ENCODE measurements around the gene NEDD4L. TPM values are rescaled to one million over a fixed set of nuclear protein-coding genes. Genes with fewer than 3 reads are reported as not detected.

NEDD4L gene
- total RNA-seq, 1 experiment from 2014 or later, result 31.7 TPM

GRCh38 chr18:58136879-58137278 lies 92.9 kb downstream of the NEDD4L start:
- Histone ChIP-seq H3K4me1 (replicated peaks) (peaks cover 16% of the 10 kb centered on the region), H3K36me3 (no peaks in the 10 kb centered on the region), H3K4me3 (no peak overlapping the region), H3K9me3 (replicated peaks) (no peaks in the 10 kb centered on the region), H3K27ac (no peak overlapping the region), H3K27me3 (replicated peaks) (no peaks in the 10 kb centered on the region)
- DNase-seq (ENCODE audit: low read depth in 1 of 2, low spot score in 2 of 2), result no peak

GRCh38 chr18:58139459-58140386 lies 95.7 kb downstream of the NEDD4L start:
- DNase-seq (ENCODE audit: low read depth in 1 of 2, low spot score in 2 of 2), result no peak
- H3K27me3 ChIP-seq (replicated peaks), result no peaks in the 10 kb centered on the region
- peaks cover 25% of the 10 kb centered on the region for H3K4me1 ChIP-seq (replicated peaks)
- H3K27ac ChIP-seq, result no peak overlapping the region
- H3K4me3 ChIP-seq, result no peak overlapping the region
- no peaks in the 10 kb centered on the region for H3K36me3 ChIP-seq
- H3K9me3 ChIP-seq (replicated peaks), result no peaks in the 10 kb centered on the region

GRCh38 chr18:58140387-58141325 lies 96.6 kb downstream of the NEDD4L start:
- no peak for DNase-seq (ENCODE audit: low read depth in 1 of 2, low spot score in 2 of 2)
- Histone ChIP-seq H3K9me3 (replicated peaks) (no peaks in the 10 kb centered on the region), H3K4me1 (replicated peaks) (peaks cover 18% of the 10 kb centered on the region), H3K27ac (no peak overlapping the region), H3K4me3 (no peak overlapping the region), H3K36me3 (no peaks in the 10 kb centered on the region), H3K27me3 (replicated peaks) (no peaks in the 10 kb centered on the region)

GRCh38 chr18:58143386-58143785 lies 99.4 kb downstream of the NEDD4L start:
- H3K9me3 ChIP-seq (replicated peaks), result no peaks in the 10 kb centered on the region
- no peaks in the 10 kb centered on the region for H3K36me3 ChIP-seq
- no peaks in the 10 kb centered on the region for H3K27me3 ChIP-seq (replicated peaks)
- no peak overlapping the region for H3K4me3 ChIP-seq
- H3K4me1 ChIP-seq (replicated peaks), result peaks cover 10% of the 10 kb centered on the region
- DNase-seq (ENCODE audit: low read depth in 1 of 2, low spot score in 2 of 2), result no peak
- no peak overlapping the region for H3K27ac ChIP-seq

GRCh38 chr18:58144106-58144505 lies 100.1 kb downstream of the NEDD4L start:
- no peak overlapping the region for H3K27ac ChIP-seq
- no peaks in the 10 kb centered on the region for H3K27me3 ChIP-seq (replicated peaks)
- H3K4me1 ChIP-seq (replicated peaks), result peaks cover 10% of the 10 kb centered on the region
- no peaks in the 10 kb centered on the region for H3K9me3 ChIP-seq (replicated peaks)
- no peak for DNase-seq (ENCODE audit: low read depth in 1 of 2, low spot score in 2 of 2)
- H3K36me3 ChIP-seq, result no peaks in the 10 kb centered on the region
- no peak overlapping the region for H3K4me3 ChIP-seq

- no peaks in the 10 kb centered on the region for H3K36me3 ChIP-seq
These were observed 100.8 kb downstream of the NEDD4L start for GRCh38 chr18:58144671-58145285.

GRCh38 chr18:58146099-58146498 lies 102.1 kb downstream of the NEDD4L start:
- H3K9me3 ChIP-seq (replicated peaks), result no peaks in the 10 kb centered on the region
- H3K27ac ChIP-seq, result no peak overlapping the region
- H3K36me3 ChIP-seq, result no peaks in the 10 kb centered on the region
- DNase-seq (ENCODE audit: low read depth in 1 of 2, low spot score in 2 of 2), result no peak
- no peak overlapping the region for H3K4me3 ChIP-seq
- peaks cover 10% of the 10 kb centered on the region for H3K4me1 ChIP-seq (replicated peaks)
- H3K27me3 ChIP-seq (replicated peaks), result no peaks in the 10 kb centered on the region

More at GRCh38 chr18:58144671-58145285, 100.8 kb downstream of the NEDD4L start:
- no peak overlapping the region for H3K4me3 ChIP-seq
- no peaks in the 10 kb centered on the region for H3K27me3 ChIP-seq (replicated peaks)
- DNase-seq (ENCODE audit: low read depth in 1 of 2, low spot score in 2 of 2), result no peak
- H3K27ac ChIP-seq, result no peak overlapping the region
- H3K4me1 ChIP-seq (replicated peaks), result peaks cover 10% of the 10 kb centered on the region
- no peaks in the 10 kb centered on the region for H3K9me3 ChIP-seq (replicated peaks)

GRCh38 chr18:58148954-58149471 lies 105.0 kb downstream of the NEDD4L start:
- no peak overlapping the region for H3K27ac ChIP-seq
- H3K4me1 ChIP-seq (replicated peaks), result no peaks in the 10 kb centered on the region
- no peaks in the 10 kb centered on the region for H3K9me3 ChIP-seq (replicated peaks)
- no peak overlapping the region for H3K4me3 ChIP-seq
- H3K36me3 ChIP-seq, result no peaks in the 10 kb centered on the region
- no peaks in the 10 kb centered on the region for H3K27me3 ChIP-seq (replicated peaks)
- DNase-seq (ENCODE audit: low read depth in 1 of 2, low spot score in 2 of 2), result no peak

- H3K4me1 ChIP-seq (replicated peaks), result no peaks in the 10 kb centered on the region
- no peak for DNase-seq (ENCODE audit: low read depth in 1 of 2, low spot score in 2 of 2)
- H3K27ac ChIP-seq, result no peak overlapping the region
- no peaks in the 10 kb centered on the region for H3K9me3 ChIP-seq (replicated peaks)
- no peaks in the 10 kb centered on the region for H3K36me3 ChIP-seq
- no peaks in the 10 kb centered on the region for H3K27me3 ChIP-seq (replicated peaks)
- H3K4me3 ChIP-seq, result no peak overlapping the region
These were observed 106.7 kb downstream of the NEDD4L start for GRCh38 chr18:58150772-58151171.

- no peaks in the 10 kb centered on the region for H3K27me3 ChIP-seq (replicated peaks)
- DNase-seq (ENCODE audit: low read depth in 1 of 2, low spot score in 2 of 2), result no peak
- no peaks in the 10 kb centered on the region for H3K9me3 ChIP-seq (replicated peaks)
- no peak overlapping the region for H3K4me3 ChIP-seq
- H3K27ac ChIP-seq, result no peak overlapping the region
- no peaks in the 10 kb centered on the region for H3K36me3 ChIP-seq
- H3K4me1 ChIP-seq (replicated peaks), result no peaks in the 10 kb centered on the region
These were observed 108.2 kb downstream of the NEDD4L start for GRCh38 chr18:58152216-58152615.

GRCh38 chr18:58152891-58153290 lies 108.9 kb downstream of the NEDD4L start:
- H3K4me1 ChIP-seq (replicated peaks), result no peaks in the 10 kb centered on the region
- no peak overlapping the region for H3K4me3 ChIP-seq
- H3K27me3 ChIP-seq (replicated peaks), result no peaks in the 10 kb centered on the region
- no peaks in the 10 kb centered on the region for H3K36me3 ChIP-seq
- no peak for DNase-seq (ENCODE audit: low read depth in 1 of 2, low spot score in 2 of 2)
- H3K9me3 ChIP-seq (replicated peaks), result no peaks in the 10 kb centered on the region
- H3K27ac ChIP-seq, result no peak overlapping the region

- Histone ChIP-seq H3K27ac (no peak overlapping the region), H3K4me1 (replicated peaks) (no peaks in the 10 kb centered on the region), H3K4me3 (no peak overlapping the region), H3K27me3 (replicated peaks) (no peaks in the 10 kb centered on the region), H3K9me3 (replicated peaks) (no peaks in the 10 kb centered on the region), H3K36me3 (no peaks in the 10 kb centered on the region)
- DNase-seq (ENCODE audit: low read depth in 1 of 2, low spot score in 2 of 2), result no peak
These were observed 112.5 kb downstream of the NEDD4L start for GRCh38 chr18:58156516-58156915.

GRCh38 chr18:58157237-58157636 lies 113.2 kb downstream of the NEDD4L start:
- H3K4me3 ChIP-seq, result no peak overlapping the region
- no peak overlapping the region for H3K27ac ChIP-seq
- no peaks in the 10 kb centered on the region for H3K4me1 ChIP-seq (replicated peaks)
- no peaks in the 10 kb centered on the region for H3K27me3 ChIP-seq (replicated peaks)
- H3K36me3 ChIP-seq, result no peaks in the 10 kb centered on the region
- no peak for DNase-seq (ENCODE audit: low read depth in 1 of 2, low spot score in 2 of 2)
- no peaks in the 10 kb centered on the region for H3K9me3 ChIP-seq (replicated peaks)

Data from SJSA1 (cell line).